WTC11 (cell line): ENCODE data around the gene NAXD. TPM values are rescaled to one million over a fixed set of nuclear protein-coding genes. Genes with fewer than 3 reads are reported as not detected.

Source experiments
- ATAC-seq: fragments of 200-7000 bp; cut with Tn5 transposase; 2 replicates; pipeline ENCODE4 v1.10.0; 2021; ENCODE audit warnings: mild to moderate bottlenecking, moderate library complexity
- CTCF ChIA-PET: fragments of 300-600 bp; sonication (Branson Sonifier 250); formaldehyde crosslinking; loops from one replicate; lab custom pipeline; 2021; ENCODE audit warnings: antibody characterized with exemption; lab: Charles Lee
- POLR2A ChIA-PET: fragments of 350-600 bp; sonication (Branson Sonifier 250); formaldehyde crosslinking; loops from one replicate; lab custom pipeline; 2021; ENCODE audit warnings: antibody characterized with exemption; lab: Charles Lee
- DNase-seq: peaks from one replicate; pipeline ENCODE4 v3.0.0; 2021; ENCODE audit warnings: low spot score
- H3K27ac Mint-ChIP-seq: 2 replicates; pipeline ENCODE4 v1.8.0; 2021; ENCODE audit warnings: mixed read lengths
- H3K27me3 Mint-ChIP-seq: 2 replicates; pipeline ENCODE4 v1.8.0; 2021; ENCODE audit warnings: low read depth, mild to moderate bottlenecking, moderate library complexity, mixed read lengths
- H3K36me3 Mint-ChIP-seq: 2 replicates; pipeline ENCODE4 v1.8.0; 2021; ENCODE audit warnings: mixed read lengths
- H3K4me1 Mint-ChIP-seq: 2 replicates; pipeline ENCODE4 v1.8.0; 2022; ENCODE audit warnings: mixed read lengths
- H3K4me3 Mint-ChIP-seq: 2 replicates; pipeline ENCODE4 v1.8.0; 2021; ENCODE audit warnings: mild to moderate bottlenecking, moderate library complexity, mixed read lengths
- H3K9me3 Mint-ChIP-seq: 2 replicates; pipeline ENCODE4 v1.8.0; 2021; ENCODE audit warnings: mixed read lengths
- CREM ChIP-seq: sonication (generic); formaldehyde crosslinking; IDR thresholded peaks from 2 replicates; pipeline ENCODE4 v1.8.1; 2022; ENCODE audit warnings: mild to moderate bottlenecking, missing genetic modification reagents, moderate library complexity
- GABPB1 ChIP-seq: sonication (generic); formaldehyde crosslinking; IDR thresholded peaks from 2 replicates; pipeline ENCODE4 v1.8.1; 2023; ENCODE audit warnings: mild to moderate bottlenecking, missing genetic modification reagents
- KAT7 ChIP-seq: sonication (generic); formaldehyde crosslinking; IDR thresholded peaks from 2 replicates; pipeline ENCODE4 v1.8.1; 2023; ENCODE audit warnings: missing genetic modification reagents, mild to moderate bottlenecking, borderline replicate concordance
- PRRX2 ChIP-seq: fragments of 250-450 bp; sonication (Bioruptor Pico); IDR thresholded peaks from 2 replicates; pipeline ENCODE4 v1.8.0; 2021; ENCODE audit warnings: mild to moderate bottlenecking
- RORB ChIP-seq: fragments of 250-450 bp; sonication (Bioruptor Pico); IDR thresholded peaks from 2 replicates; pipeline ENCODE4 v1.9.0; 2021; ENCODE audit warnings: mild to moderate bottlenecking
- SOX15 ChIP-seq: fragments of 250-450 bp; sonication (Bioruptor Pico); IDR thresholded peaks from 2 replicates; pipeline ENCODE4 v1.9.0; 2021; ENCODE audit warnings: mild to moderate bottlenecking
- TEAD4 ChIP-seq: sonication (generic); formaldehyde crosslinking; IDR thresholded peaks from 2 replicates; pipeline ENCODE4 v1.8.0; 2022; ENCODE audit warnings: mild to moderate bottlenecking, missing genetic modification reagents
- ZNF396 ChIP-seq: fragments of 250-450 bp; sonication (Bioruptor Pico); IDR thresholded peaks from 2 replicates; pipeline ENCODE4 v1.8.0; 2021; ENCODE audit warnings: mild to moderate bottlenecking, moderate library complexity, borderline replicate concordance
- ZNF416 ChIP-seq: fragments of 250-450 bp; sonication (Bioruptor Pico); IDR thresholded peaks from 2 replicates; pipeline ENCODE4 v1.9.0; 2021; ENCODE audit warnings: mild to moderate bottlenecking, inconsistent platforms
- ZNF423 ChIP-seq: fragments of 250-450 bp; sonication (Bioruptor Pico); IDR thresholded peaks from 2 replicates; pipeline ENCODE4 v2.1.2; 2022; ENCODE audit warnings: mild to moderate bottlenecking, moderate library complexity
- total RNA-seq: library from RNA; stranded (reverse); gene quantifications from 3 replicates; pipeline ENCODE4 v1.2.3, GENCODE V29; 2021
- TF ChIP-seq, protein P1 (sequence below): fragments of 250-450 bp; sonication (Bioruptor Pico); IDR thresholded peaks from 2 replicates; pipeline ENCODE4 v1.9.0; 2021; ENCODE audit warnings: mild to moderate bottlenecking
- TF ChIP-seq, protein P2 (sequence below): sonication (generic); formaldehyde crosslinking; IDR thresholded peaks from 2 replicates; pipeline ENCODE4 v1.8.0; 2023; ENCODE audit warnings: missing genetic modification reagents
- TF ChIP-seq, protein P3 (sequence below): fragments of 200-600 bp; IDR thresholded peaks from 2 replicates; pipeline ENCODE4 v1.8.0; 2022; ENCODE audit warnings: antibody characterized with exemption
- TF ChIP-seq, protein P4 (sequence below): fragments of 250-450 bp; sonication (Bioruptor Pico); IDR thresholded peaks from 2 replicates; pipeline ENCODE4 v1.9.0; 2021; ENCODE audit warnings: mild to moderate bottlenecking
- TF ChIP-seq, protein P5 (sequence below): sonication (generic); formaldehyde crosslinking; IDR thresholded peaks from 2 replicates; pipeline ENCODE4 v1.8.1; 2023; ENCODE audit warnings: mild to moderate bottlenecking, missing genetic modification reagents
- TF ChIP-seq, protein P6 (sequence below): fragments of 250-450 bp; sonication (Bioruptor Pico); IDR thresholded peaks from 2 replicates; pipeline ENCODE4 v2.1.2; 2022; ENCODE audit warnings: mild to moderate bottlenecking, moderate library complexity
- TF ChIP-seq, protein P7 (sequence below): sonication (generic); formaldehyde crosslinking; IDR thresholded peaks from 2 replicates; pipeline ENCODE4 v1.8.1; 2023; ENCODE audit warnings: mild to moderate bottlenecking, missing genetic modification reagents, moderate library complexity
- TF ChIP-seq, protein P8 (sequence below): sonication (generic); formaldehyde crosslinking; IDR thresholded peaks from 2 replicates; pipeline ENCODE4 v1.8.0; 2022; ENCODE audit warnings: mild to moderate bottlenecking, missing genetic modification reagents

The NAXD gene
- total RNA-seq, 1 experiment from 2014 or later: 29.3 TPM

DNA sequence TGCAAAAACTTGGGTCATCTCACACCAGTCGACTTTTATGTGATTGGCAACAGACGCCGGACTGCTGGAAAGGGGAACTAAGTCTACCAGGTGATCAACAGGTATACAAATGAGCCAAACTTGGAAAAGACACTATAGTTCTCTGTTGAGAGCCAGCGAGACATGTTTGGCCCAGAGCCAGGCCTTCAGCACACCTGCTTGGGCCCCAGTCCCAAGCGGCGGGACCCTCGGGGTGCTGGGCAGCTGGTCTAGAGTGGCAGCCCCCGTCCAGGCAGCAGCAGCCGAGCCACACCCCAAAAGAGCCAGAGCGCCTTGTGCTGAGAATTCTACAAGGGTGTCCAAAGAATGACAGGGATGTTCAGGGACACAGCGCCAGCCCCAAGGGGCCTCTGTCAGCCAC is 28.0 kb downstream of the NAXD start:
- ATAC-seq: no peak
- Mint-ChIP-seq H3K9me3 (no peaks in the 10 kb centered on the region), H3K27ac (no peak overlapping the region), H3K4me1 (peaks cover 4% of the 10 kb centered on the region), H3K27me3 (no peaks in the 10 kb centered on the region), H3K4me3 (no peak overlapping the region), H3K36me3 (peaks cover 16% of the 10 kb centered on the region; the same call in 1 of the 2 replicates)
- ChIA-PET POLR2A (no interaction called here), CTCF (no interaction called here)
- TF ChIP-seq, protein P1, sequence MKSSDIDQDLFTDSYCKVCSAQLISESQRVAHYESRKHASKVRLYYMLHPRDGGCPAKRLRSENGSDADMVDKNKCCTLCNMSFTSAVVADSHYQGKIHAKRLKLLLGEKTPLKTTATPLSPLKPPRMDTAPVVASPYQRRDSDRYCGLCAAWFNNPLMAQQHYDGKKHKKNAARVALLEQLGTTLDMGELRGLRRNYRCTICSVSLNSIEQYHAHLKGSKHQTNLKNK (CRISPR knock-in tag): no peak
- TF ChIP-seq ZNF423 (CRISPR knock-in tag) (no peak), PRRX2 (no peak), TEAD4 (CRISPR knock-in tag) (no peak), ZNF416 (CRISPR knock-in tag) (no peak), GABPB1 (CRISPR knock-in tag) (no peak), SOX15 (no peak), KAT7 (CRISPR knock-in tag) (no peak), ZNF396 (no peak), CREM (no peak), RORB (no peak)
- TF ChIP-seq, protein P2, sequence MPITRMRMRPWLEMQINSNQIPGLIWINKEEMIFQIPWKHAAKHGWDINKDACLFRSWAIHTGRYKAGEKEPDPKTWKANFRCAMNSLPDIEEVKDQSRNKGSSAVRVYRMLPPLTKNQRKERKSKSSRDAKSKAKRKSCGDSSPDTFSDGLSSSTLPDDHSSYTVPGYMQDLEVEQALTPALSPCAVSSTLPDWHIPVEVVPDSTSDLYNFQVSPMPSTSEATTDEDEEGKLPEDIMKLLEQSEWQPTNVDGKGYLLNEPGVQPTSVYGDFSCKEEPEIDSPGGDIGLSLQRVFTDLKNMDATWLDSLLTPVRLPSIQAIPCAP (CRISPR knock-in tag): no peak
- TF ChIP-seq, protein P3, sequence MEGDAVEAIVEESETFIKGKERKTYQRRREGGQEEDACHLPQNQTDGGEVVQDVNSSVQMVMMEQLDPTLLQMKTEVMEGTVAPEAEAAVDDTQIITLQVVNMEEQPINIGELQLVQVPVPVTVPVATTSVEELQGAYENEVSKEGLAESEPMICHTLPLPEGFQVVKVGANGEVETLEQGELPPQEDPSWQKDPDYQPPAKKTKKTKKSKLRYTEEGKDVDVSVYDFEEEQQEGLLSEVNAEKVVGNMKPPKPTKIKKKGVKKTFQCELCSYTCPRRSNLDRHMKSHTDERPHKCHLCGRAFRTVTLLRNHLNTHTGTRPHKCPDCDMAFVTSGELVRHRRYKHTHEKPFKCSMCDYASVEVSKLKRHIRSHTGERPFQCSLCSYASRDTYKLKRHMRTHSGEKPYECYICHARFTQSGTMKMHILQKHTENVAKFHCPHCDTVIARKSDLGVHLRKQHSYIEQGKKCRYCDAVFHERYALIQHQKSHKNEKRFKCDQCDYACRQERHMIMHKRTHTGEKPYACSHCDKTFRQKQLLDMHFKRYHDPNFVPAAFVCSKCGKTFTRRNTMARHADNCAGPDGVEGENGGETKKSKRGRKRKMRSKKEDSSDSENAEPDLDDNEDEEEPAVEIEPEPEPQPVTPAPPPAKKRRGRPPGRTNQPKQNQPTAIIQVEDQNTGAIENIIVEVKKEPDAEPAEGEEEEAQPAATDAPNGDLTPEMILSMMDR: no peak
- TF ChIP-seq, protein P4, sequence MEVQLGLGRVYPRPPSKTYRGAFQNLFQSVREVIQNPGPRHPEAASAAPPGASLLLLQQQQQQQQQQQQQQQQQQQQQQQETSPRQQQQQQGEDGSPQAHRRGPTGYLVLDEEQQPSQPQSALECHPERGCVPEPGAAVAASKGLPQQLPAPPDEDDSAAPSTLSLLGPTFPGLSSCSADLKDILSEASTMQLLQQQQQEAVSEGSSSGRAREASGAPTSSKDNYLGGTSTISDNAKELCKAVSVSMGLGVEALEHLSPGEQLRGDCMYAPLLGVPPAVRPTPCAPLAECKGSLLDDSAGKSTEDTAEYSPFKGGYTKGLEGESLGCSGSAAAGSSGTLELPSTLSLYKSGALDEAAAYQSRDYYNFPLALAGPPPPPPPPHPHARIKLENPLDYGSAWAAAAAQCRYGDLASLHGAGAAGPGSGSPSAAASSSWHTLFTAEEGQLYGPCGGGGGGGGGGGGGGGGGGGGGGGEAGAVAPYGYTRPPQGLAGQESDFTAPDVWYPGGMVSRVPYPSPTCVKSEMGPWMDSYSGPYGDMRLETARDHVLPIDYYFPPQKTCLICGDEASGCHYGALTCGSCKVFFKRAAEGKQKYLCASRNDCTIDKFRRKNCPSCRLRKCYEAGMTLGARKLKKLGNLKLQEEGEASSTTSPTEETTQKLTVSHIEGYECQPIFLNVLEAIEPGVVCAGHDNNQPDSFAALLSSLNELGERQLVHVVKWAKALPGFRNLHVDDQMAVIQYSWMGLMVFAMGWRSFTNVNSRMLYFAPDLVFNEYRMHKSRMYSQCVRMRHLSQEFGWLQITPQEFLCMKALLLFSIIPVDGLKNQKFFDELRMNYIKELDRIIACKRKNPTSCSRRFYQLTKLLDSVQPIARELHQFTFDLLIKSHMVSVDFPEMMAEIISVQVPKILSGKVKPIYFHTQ (CRISPR knock-in tag): no peak
- TF ChIP-seq, protein P5, sequence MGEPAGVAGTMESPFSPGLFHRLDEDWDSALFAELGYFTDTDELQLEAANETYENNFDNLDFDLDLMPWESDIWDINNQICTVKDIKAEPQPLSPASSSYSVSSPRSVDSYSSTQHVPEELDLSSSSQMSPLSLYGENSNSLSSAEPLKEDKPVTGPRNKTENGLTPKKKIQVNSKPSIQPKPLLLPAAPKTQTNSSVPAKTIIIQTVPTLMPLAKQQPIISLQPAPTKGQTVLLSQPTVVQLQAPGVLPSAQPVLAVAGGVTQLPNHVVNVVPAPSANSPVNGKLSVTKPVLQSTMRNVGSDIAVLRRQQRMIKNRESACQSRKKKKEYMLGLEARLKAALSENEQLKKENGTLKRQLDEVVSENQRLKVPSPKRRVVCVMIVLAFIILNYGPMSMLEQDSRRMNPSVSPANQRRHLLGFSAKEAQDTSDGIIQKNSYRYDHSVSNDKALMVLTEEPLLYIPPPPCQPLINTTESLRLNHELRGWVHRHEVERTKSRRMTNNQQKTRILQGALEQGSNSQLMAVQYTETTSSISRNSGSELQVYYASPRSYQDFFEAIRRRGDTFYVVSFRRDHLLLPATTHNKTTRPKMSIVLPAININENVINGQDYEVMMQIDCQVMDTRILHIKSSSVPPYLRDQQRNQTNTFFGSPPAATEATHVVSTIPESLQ (CRISPR knock-in tag): no peak
- TF ChIP-seq, protein P6, sequence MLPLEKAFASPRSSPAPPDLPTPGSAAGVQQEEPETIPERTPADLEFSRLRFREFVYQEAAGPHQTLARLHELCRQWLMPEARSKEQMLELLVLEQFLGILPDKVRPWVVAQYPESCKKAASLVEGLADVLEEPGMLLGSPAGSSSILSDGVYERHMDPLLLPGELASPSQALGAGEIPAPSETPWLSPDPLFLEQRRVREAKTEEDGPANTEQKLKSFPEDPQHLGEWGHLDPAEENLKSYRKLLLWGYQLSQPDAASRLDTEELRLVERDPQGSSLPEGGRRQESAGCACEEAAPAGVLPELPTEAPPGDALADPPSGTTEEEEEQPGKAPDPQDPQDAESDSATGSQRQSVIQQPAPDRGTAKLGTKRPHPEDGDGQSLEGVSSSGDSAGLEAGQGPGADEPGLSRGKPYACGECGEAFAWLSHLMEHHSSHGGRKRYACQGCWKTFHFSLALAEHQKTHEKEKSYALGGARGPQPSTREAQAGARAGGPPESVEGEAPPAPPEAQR (CRISPR knock-in tag): no peak
- TF ChIP-seq, protein P7, sequence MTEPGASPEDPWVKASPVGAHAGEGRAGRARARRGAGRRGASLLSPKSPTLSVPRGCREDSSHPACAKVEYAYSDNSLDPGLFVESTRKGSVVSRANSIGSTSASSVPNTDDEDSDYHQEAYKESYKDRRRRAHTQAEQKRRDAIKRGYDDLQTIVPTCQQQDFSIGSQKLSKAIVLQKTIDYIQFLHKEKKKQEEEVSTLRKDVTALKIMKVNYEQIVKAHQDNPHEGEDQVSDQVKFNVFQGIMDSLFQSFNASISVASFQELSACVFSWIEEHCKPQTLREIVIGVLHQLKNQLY (CRISPR knock-in tag): no peak
- TF ChIP-seq, protein P8, sequence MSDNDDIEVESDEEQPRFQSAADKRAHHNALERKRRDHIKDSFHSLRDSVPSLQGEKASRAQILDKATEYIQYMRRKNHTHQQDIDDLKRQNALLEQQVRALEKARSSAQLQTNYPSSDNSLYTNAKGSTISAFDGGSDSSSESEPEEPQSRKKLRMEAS: no peak
- no peak for DNase-seq
